Keratinocyte (primary cell): ENCODE results near the gene MRS2. TPM values are rescaled to one million over a fixed set of nuclear protein-coding genes. Genes with fewer than 3 reads are reported as not detected.

Experiments
- DNase-seq: peaks from one replicate; pipeline ENCODE4 v3.0.0-alpha.2; 2011; ENCODE audit warnings: low read depth, missing footprints, low spot score
- FAIRE-seq: peaks from 2 replicates; lab custom pipeline; 2011; peaks lifted over from hg19 to GRCh38; lab: Jason Lieb, UNC
- H2AFZ ChIP-seq: 2 replicates; pipeline ENCODE4 v1.6.0; 2012; ENCODE audit warnings: low read length, control low read depth, inconsistent platforms; ENCODE audit not compliant: control insufficient read depth
- H3K27ac ChIP-seq: 2 replicates; pipeline ENCODE4 v1.5.1; 2011; ENCODE audit warnings: low read length; ENCODE audit not compliant: control insufficient read depth, insufficient read depth
- H3K27me3 ChIP-seq: 3 replicates; pipeline ENCODE4 v1.6.0; 2011; ENCODE audit warnings: low read length; ENCODE audit not compliant: control insufficient read depth, insufficient read depth; ENCODE audit errors: extremely low read depth
- H3K36me3 ChIP-seq, 2 experiments: 2 replicates in 1 of 2; 3 replicates in 1 of 2; pipeline ENCODE4 v1.5.1; 2011; ENCODE audit warnings: low read length in 2 of 2, mild to moderate bottlenecking in 1 of 2; ENCODE audit not compliant: control insufficient read depth in 2 of 2, insufficient read depth in 2 of 2; ENCODE audit errors: extremely low read depth in 1 of 2
- H3K4me1 ChIP-seq: 3 replicates; pipeline ENCODE4 v1.5.1; 2011; ENCODE audit warnings: low read length; ENCODE audit not compliant: control insufficient read depth, insufficient read depth; ENCODE audit errors: extremely low read depth
- H3K4me2 ChIP-seq: 3 replicates; pipeline ENCODE4 v1.6.0; 2011; ENCODE audit warnings: low read depth, low read length; ENCODE audit not compliant: control insufficient read depth, insufficient read depth; ENCODE audit errors: extremely low read depth
- H3K4me3 ChIP-seq, 3 experiments: fragments of 200-600 bp in 1 of 3; sonication (generic) in 1 of 3; 2 replicates in 2 of 3; 3 replicates in 1 of 3; pipeline ENCODE4 v1.5.1; 2011 to 2016; ENCODE audit warnings: low read length in 3 of 3, mild to moderate bottlenecking in 3 of 3, control low read depth in 2 of 3, inconsistent platforms in 1 of 3, low read depth in 1 of 3, mixed read lengths in 1 of 3, mixed run types in 1 of 3, moderate library complexity in 1 of 3; ENCODE audit not compliant: control insufficient read depth in 2 of 3, insufficient read depth in 2 of 3; ENCODE audit errors: extremely low read depth in 1 of 3
- H3K79me2 ChIP-seq: 2 replicates; pipeline ENCODE4 v1.6.0; 2012; ENCODE audit warnings: low read length; ENCODE audit not compliant: control insufficient read depth, insufficient read depth
- H3K9ac ChIP-seq: 3 replicates; pipeline ENCODE4 v1.6.0; 2011; ENCODE audit warnings: low read length; ENCODE audit not compliant: control insufficient read depth, insufficient read depth; ENCODE audit errors: extremely low read depth
- H3K9me1 ChIP-seq: 3 replicates; pipeline ENCODE4 v1.6.0; 2011; ENCODE audit warnings: low read length; ENCODE audit not compliant: control insufficient read depth, insufficient read depth; ENCODE audit errors: extremely low read depth
- H3K9me3 ChIP-seq: 2 replicates; pipeline ENCODE4 v1.5.1; 2012; ENCODE audit warnings: low read depth, low read length; ENCODE audit not compliant: control insufficient read depth
- H4K20me1 ChIP-seq: 3 replicates; pipeline ENCODE4 v1.6.0; 2011; ENCODE audit warnings: low read length; ENCODE audit not compliant: control insufficient read depth, insufficient read depth; ENCODE audit errors: extremely low read depth
- CTCF ChIP-seq, 3 experiments: IDR thresholded peaks in 1 of 3; conservative IDR thresholded peaks in 1 of 3; optimal IDR thresholded peaks in 1 of 3; 2 replicates in 2 of 3; 3 replicates in 1 of 3; pipeline versions ENCODE3 to v1.5.1; 2011; ENCODE audit warnings: low read length in 3 of 3, mild to moderate bottlenecking in 3 of 3, moderate library complexity in 2 of 3, control low read depth in 1 of 3, inconsistent platforms in 1 of 3; ENCODE audit not compliant: insufficient read depth in 2 of 3; ENCODE audit errors: extremely low read depth in 1 of 3
- EZH2 ChIP-seq: IDR thresholded peaks from one replicate; pipeline ENCODE4 v1.6.1; 2012; ENCODE audit warnings: inconsistent platforms, mild to moderate bottlenecking, low read length, moderate library complexity
- dilution Hi-C: fragments of 300-500 bp; cut with MboI; formaldehyde crosslinking; loops from one replicate; pipeline ENCODE4 v1.7.0; 2020; ENCODE audit warnings: low sequenced_read_pairs; ENCODE audit not compliant: extremely low pct_ligation_motif_present
- polyA plus RNA-seq, 5 experiments: library from polyadenylated mRNA; depleted of rRNA in 3 of 5; stranded (reverse) in 3 of 5; stranded (forward) in 1 of 5; unstranded in 1 of 5; fragments of >200 nt; gene quantifications; 1 replicate in 1 of 5; 2 replicates in 3 of 5; 3 replicates in 1 of 5; pipeline versions ENCODE4 v1.2.1 to v1.2.3, GENCODE V29; 2011 to 2012; ENCODE audit warnings: missing spikeins in 2 of 5, low read depth in 1 of 5, low replicate concordance in 1 of 5

MRS2 gene
- polyA plus RNA-seq, 1 donor (not counting 4 experiments of a cell fraction or from before 2014, with no cell fraction given): 26.9 TPM

- H3K27me3 ChIP-seq: no peaks in the 10 kb centered on the region
- no peak overlapping the region for H3K27ac ChIP-seq
- no peak overlapping the region for H2AFZ ChIP-seq
- FAIRE-seq (no peak), DNase-seq (no peak)
- peaks cover 3% of the 10 kb centered on the region for H3K4me1 ChIP-seq
- no peaks in the 10 kb centered on the region for H4K20me1 ChIP-seq
- TF ChIP-seq CTCF (optimal IDR thresholded peaks at IDR 0.05 in 1 of 3, IDR thresholded peaks at IDR 0.05 in 1 of 3, conservative IDR thresholded peaks at IDR 0.05 in 1 of 3; ENCODE audit: extremely low read depth in 1 of 3, insufficient read depth in 2 of 3, low read length in 3 of 3) (no peak), EZH2 (no peak)
- peaks cover 6 to 7% of the 10 kb centered on the region in 2 experiments for H3K36me3 ChIP-seq
- H3K4me3 ChIP-seq: no peak overlapping the region
- no peak overlapping the region for H3K4me2 ChIP-seq
- H3K9ac ChIP-seq: no peak overlapping the region
- no peaks in the 10 kb centered on the region for H3K79me2 ChIP-seq
- no peaks in the 10 kb centered on the region for H3K9me3 ChIP-seq
- dilution Hi-C loops: no loop called here
- H3K9me1 ChIP-seq: peaks cover 2% of the 10 kb centered on the region
Observed at GRCh38 chr6:24428615-24429014, 25.9 kb downstream of the MRS2 start.

GRCh38 chr6:24429146-24429545 lies 26.4 kb downstream of the MRS2 start:
- no peak overlapping the region for H2AFZ ChIP-seq

More at GRCh38 chr6:24429146-24429545, 26.4 kb downstream of the MRS2 start:
- FAIRE-seq: no peak
- DNase-seq: no peak
- H3K4me1 ChIP-seq: peaks cover 3% of the 10 kb centered on the region
- peaks cover 2% of the 10 kb centered on the region for H3K9me1 ChIP-seq
- no peak overlapping the region for H3K4me3 ChIP-seq
- no peaks in the 10 kb centered on the region for H3K9me3 ChIP-seq
- no peaks in the 10 kb centered on the region for H4K20me1 ChIP-seq
- H3K27ac ChIP-seq: no peak overlapping the region
- H3K36me3 ChIP-seq: peaks cover 5 to 7% of the 10 kb centered on the region in 2 experiments
- TF ChIP-seq CTCF (optimal IDR thresholded peaks at IDR 0.05 in 1 of 3, IDR thresholded peaks at IDR 0.05 in 1 of 3, conservative IDR thresholded peaks at IDR 0.05 in 1 of 3; ENCODE audit: extremely low read depth in 1 of 3, insufficient read depth in 2 of 3, low read length in 3 of 3): no peak
- no peak for TF ChIP-seq EZH2
- H3K79me2 ChIP-seq: no peaks in the 10 kb centered on the region
- H3K4me2 ChIP-seq: no peak overlapping the region
- no peak overlapping the region for H3K9ac ChIP-seq
- dilution Hi-C loops: no loop called here
- H3K27me3 ChIP-seq: no peaks in the 10 kb centered on the region
